Liver (tissue), 9 donors: ENCODE measurements around the gene SPTBN1. TPM values are rescaled to one million over a fixed set of nuclear protein-coding genes. Genes with fewer than 3 reads are reported as not detected.

Source experiments
- DNase-seq: peaks from one replicate; pipeline ENCODE4 v3.0.0-alpha.2; 2017; ENCODE audit warnings: low spot score
- H3K27ac ChIP-seq, 2 donors: one replicate each; pipeline ENCODE4 v1.7.0; 2013; ENCODE audit warnings: inconsistent platforms in 2 of 2, low read length in 2 of 2, control low read depth in 1 of 2, low read depth in 1 of 2, mild to moderate bottlenecking in 1 of 2
- H3K27me3 ChIP-seq, 4 donors: one replicate each; pipeline versions ENCODE4 v1.6.1 to v1.7.0; 2013; ENCODE audit warnings: low read length in 3 of 4, inconsistent platforms in 1 of 4, mild to moderate bottlenecking in 1 of 4, moderate library complexity in 1 of 4; ENCODE audit not compliant: control insufficient read depth in 4 of 4, insufficient read depth in 4 of 4
- H3K36me3 ChIP-seq, 4 donors: one replicate each; pipeline versions ENCODE4 v1.6.1 to v1.7.0; 2013; ENCODE audit warnings: low read length in 3 of 4, mild to moderate bottlenecking in 3 of 4, low read depth in 1 of 4, moderate library complexity in 1 of 4; ENCODE audit not compliant: control insufficient read depth in 4 of 4, insufficient read depth in 3 of 4
- H3K4me1 ChIP-seq, 4 donors: one replicate each; pipeline versions ENCODE4 v1.6.1 to v1.7.0; 2013; ENCODE audit warnings: low read length in 3 of 4, mild to moderate bottlenecking in 3 of 4, moderate library complexity in 1 of 4; ENCODE audit not compliant: control insufficient read depth in 4 of 4, insufficient read depth in 4 of 4
- H3K4me3 ChIP-seq, 3 donors: one replicate each; pipeline versions ENCODE4 v1.6.1 to v1.7.0; 2013; ENCODE audit warnings: low read length in 3 of 3, control low read depth in 1 of 3, low read depth in 1 of 3, mild to moderate bottlenecking in 1 of 3
- H3K9ac ChIP-seq, 2 donors: one replicate each; pipeline ENCODE4 v1.7.0; 2013; ENCODE audit warnings: low read length in 2 of 2, mild to moderate bottlenecking in 2 of 2, moderate library complexity in 2 of 2, control low read depth in 1 of 2, low read depth in 1 of 2
- H3K9me3 ChIP-seq, 4 donors: one replicate each; pipeline versions ENCODE4 v1.6.1 to v1.7.0; 2013; ENCODE audit warnings: low read length in 3 of 4; ENCODE audit not compliant: control insufficient read depth in 4 of 4
- EGR1 ChIP-seq, 2 donors: IDR thresholded peaks; 2 replicates each; pipeline ENCODE4 v1.6.1; 2016 to 2018; ENCODE audit warnings: antibody characterized with exemption in 2 of 2, low read depth in 2 of 2
- FOXA1 ChIP-seq: IDR thresholded peaks from 2 replicates; pipeline ENCODE4 v1.6.1; 2016; ENCODE audit warnings: antibody characterized with exemption
- FOXA2 ChIP-seq: IDR thresholded peaks from 2 replicates; pipeline ENCODE4 v1.6.1; 2016; ENCODE audit warnings: antibody characterized with exemption
- GABPA ChIP-seq, 2 donors: IDR thresholded peaks in 1 of 2; conservative IDR thresholded peaks in 1 of 2; 2 replicates each; pipeline ENCODE4 v1.6.1; 2016; ENCODE audit warnings: antibody characterized with exemption in 2 of 2, mild to moderate bottlenecking in 1 of 2, moderate library complexity in 1 of 2
- HNF4A ChIP-seq, 2 donors: conservative IDR thresholded peaks; 2 replicates each; pipeline ENCODE4 v1.6.1; 2016; ENCODE audit warnings: antibody characterized with exemption in 2 of 2, mild to moderate bottlenecking in 2 of 2
- HNF4G ChIP-seq: IDR thresholded peaks from 2 replicates; pipeline ENCODE4 v1.6.1; 2016; ENCODE audit warnings: antibody characterized with exemption
- JUND ChIP-seq, 2 donors: IDR thresholded peaks; 2 replicates each; pipeline ENCODE4 v1.6.1; 2016; ENCODE audit warnings: antibody characterized with exemption in 2 of 2
- NR2F2 ChIP-seq: IDR thresholded peaks from 2 replicates; pipeline ENCODE4 v1.6.1; 2016; ENCODE audit warnings: antibody characterized with exemption
- RAD21 ChIP-seq, 2 donors: IDR thresholded peaks; 2 replicates each; pipeline ENCODE4 v1.6.1; 2016; ENCODE audit warnings: antibody characterized with exemption in 2 of 2, mild to moderate bottlenecking in 2 of 2
- RXRA ChIP-seq, 2 donors: IDR thresholded peaks; 2 replicates each; pipeline ENCODE4 v1.6.1; 2017 to 2018; ENCODE audit warnings: antibody characterized with exemption in 2 of 2, mild to moderate bottlenecking in 1 of 2
- SP1 ChIP-seq: IDR thresholded peaks from 2 replicates; pipeline ENCODE4 v1.6.1; 2018; ENCODE audit warnings: antibody characterized with exemption, mild to moderate bottlenecking
- TAF1 ChIP-seq: conservative IDR thresholded peaks from 2 replicates; pipeline ENCODE4 v1.6.1; 2016; ENCODE audit warnings: antibody characterized with exemption, mild to moderate bottlenecking
- YY1 ChIP-seq: IDR thresholded peaks from 2 replicates; pipeline ENCODE4 v1.6.1; 2016; ENCODE audit warnings: antibody characterized with exemption, mild to moderate bottlenecking
- WGBS: extraction: QIAGEN DNeasy Blood & Tissue Kit; methylation state at CpG from one replicate; pipeline ENCODE4 v1.1.7; 2013; 5-methylcytosine and 5-hydroxymethylcytosine counted together
- polyA plus RNA-seq, 2 donors: library from polyadenylated mRNA; stranded (reverse) in 1 of 2; unstranded in 1 of 2; fragments of 200-250 nt in 1 of 2; fragments of >200 nt in 1 of 2; fragmentation: Nextera tagmentation in 1 of 2; extraction: Ambion mirVana in 1 of 2; gene quantifications; one replicate each; pipeline versions ENCODE4 v1.2.1 to v1.2.3, GENCODE V29; 2013 to 2015
- total RNA-seq, 2 donors: library from RNA; depleted of rRNA; stranded (reverse); fragments of >200 nt; gene quantifications; one replicate each; pipeline ENCODE4 v1.2.3, GENCODE V29; 2014
- TF ChIP-seq, protein P1 (sequence below): fragments of 150-350 bp; IDR thresholded peaks from 2 replicates; pipeline ENCODE4 v1.5.1; 2017; ENCODE audit warnings: improper control_type of control experiment, low read depth, low read length; ENCODE audit not compliant: missing input control
- TF ChIP-seq, protein P2 (sequence below): IDR thresholded peaks from 2 replicates; pipeline ENCODE4 v1.6.1; 2016; ENCODE audit warnings: antibody characterized with exemption
- TF ChIP-seq, protein P3 (sequence below): IDR thresholded peaks from 2 replicates; pipeline ENCODE4 v1.6.1; 2016; ENCODE audit warnings: antibody characterized with exemption, mild to moderate bottlenecking
- TF ChIP-seq, protein P4 (sequence below): IDR thresholded peaks from 2 replicates; pipeline ENCODE4 v1.6.1; 2016; ENCODE audit warnings: antibody characterized with exemption
- TF ChIP-seq, protein P5 (sequence below): IDR thresholded peaks from 2 replicates; pipeline ENCODE4 v1.6.1; 2016; ENCODE audit warnings: antibody characterized with exemption
- donor health status: healthy.
- donor health status: healthy.
- donor health status: healthy.
- donor health status: healthy.
- donor health status: healthy.

SPTBN1 gene
- total and polyA plus RNA-seq, 4 donors = 44.8 to 191 (median 75.9) TPM

DNA sequence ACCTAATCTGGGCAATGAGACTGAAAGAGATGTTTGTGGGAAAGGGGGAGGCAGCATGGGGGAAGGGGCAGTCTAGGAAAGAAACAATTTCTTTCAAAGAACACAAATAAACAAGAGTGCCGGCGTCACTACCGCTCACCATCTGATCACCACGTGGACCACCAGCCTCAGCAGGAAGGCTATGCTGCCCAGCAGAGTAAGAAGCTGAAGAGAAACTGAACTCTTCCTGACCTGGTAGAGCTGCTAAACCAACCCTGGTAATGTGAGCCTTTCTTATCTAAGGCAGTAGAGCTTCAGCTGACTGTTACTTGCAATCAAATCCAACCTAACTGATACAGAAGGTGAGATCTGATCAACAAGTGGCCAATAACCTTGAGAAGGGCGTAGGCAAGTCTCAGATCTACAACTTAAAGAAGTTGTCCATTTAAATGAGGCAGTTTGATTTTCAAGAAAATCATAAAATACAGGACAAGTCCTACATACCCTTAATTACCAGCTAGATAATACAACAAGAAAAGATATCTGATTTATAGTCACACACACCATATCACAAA, 44.2 kb upstream of the SPTBN1 start:
- Histone ChIP-seq H3K4me1 (no peaks in the 10 kb centered on the region), H3K9me3 (no peaks in the 10 kb centered on the region), H3K9ac (no peak overlapping the region), H3K27me3 (no peaks in the 10 kb centered on the region), H3K36me3 (no peaks in the 10 kb centered on the region), H3K4me3 (no peak overlapping the region), H3K27ac (no peak overlapping the region)
- 92% methylated on average over 5 of the region's 5 CpGs for WGBS
- no peak for DNase-seq
- no peak for TF ChIP-seq HNF4G
- no peak for TF ChIP-seq YY1
- TF ChIP-seq FOXA2 = no peak
- TF ChIP-seq RXRA (IDR thresholded peaks at IDR 0.05) = no peak
- no peak for TF ChIP-seq GABPA (IDR thresholded peaks at IDR 0.05 in 1 of 2, conservative IDR thresholded peaks at IDR 0.05 in 1 of 2)
- TF ChIP-seq, protein P1, sequence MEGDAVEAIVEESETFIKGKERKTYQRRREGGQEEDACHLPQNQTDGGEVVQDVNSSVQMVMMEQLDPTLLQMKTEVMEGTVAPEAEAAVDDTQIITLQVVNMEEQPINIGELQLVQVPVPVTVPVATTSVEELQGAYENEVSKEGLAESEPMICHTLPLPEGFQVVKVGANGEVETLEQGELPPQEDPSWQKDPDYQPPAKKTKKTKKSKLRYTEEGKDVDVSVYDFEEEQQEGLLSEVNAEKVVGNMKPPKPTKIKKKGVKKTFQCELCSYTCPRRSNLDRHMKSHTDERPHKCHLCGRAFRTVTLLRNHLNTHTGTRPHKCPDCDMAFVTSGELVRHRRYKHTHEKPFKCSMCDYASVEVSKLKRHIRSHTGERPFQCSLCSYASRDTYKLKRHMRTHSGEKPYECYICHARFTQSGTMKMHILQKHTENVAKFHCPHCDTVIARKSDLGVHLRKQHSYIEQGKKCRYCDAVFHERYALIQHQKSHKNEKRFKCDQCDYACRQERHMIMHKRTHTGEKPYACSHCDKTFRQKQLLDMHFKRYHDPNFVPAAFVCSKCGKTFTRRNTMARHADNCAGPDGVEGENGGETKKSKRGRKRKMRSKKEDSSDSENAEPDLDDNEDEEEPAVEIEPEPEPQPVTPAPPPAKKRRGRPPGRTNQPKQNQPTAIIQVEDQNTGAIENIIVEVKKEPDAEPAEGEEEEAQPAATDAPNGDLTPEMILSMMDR = no peak
- no peak for TF ChIP-seq SP1
- TF ChIP-seq, protein P2, sequence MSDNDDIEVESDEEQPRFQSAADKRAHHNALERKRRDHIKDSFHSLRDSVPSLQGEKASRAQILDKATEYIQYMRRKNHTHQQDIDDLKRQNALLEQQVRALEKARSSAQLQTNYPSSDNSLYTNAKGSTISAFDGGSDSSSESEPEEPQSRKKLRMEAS = no peak
- TF ChIP-seq FOXA1 = no peak
- TF ChIP-seq EGR1 (IDR thresholded peaks at IDR 0.05; ENCODE audit: low read depth in 2 of 2) = no peak
- TF ChIP-seq HNF4A (conservative IDR thresholded peaks at IDR 0.05) = no peak
- TF ChIP-seq, protein P3, sequence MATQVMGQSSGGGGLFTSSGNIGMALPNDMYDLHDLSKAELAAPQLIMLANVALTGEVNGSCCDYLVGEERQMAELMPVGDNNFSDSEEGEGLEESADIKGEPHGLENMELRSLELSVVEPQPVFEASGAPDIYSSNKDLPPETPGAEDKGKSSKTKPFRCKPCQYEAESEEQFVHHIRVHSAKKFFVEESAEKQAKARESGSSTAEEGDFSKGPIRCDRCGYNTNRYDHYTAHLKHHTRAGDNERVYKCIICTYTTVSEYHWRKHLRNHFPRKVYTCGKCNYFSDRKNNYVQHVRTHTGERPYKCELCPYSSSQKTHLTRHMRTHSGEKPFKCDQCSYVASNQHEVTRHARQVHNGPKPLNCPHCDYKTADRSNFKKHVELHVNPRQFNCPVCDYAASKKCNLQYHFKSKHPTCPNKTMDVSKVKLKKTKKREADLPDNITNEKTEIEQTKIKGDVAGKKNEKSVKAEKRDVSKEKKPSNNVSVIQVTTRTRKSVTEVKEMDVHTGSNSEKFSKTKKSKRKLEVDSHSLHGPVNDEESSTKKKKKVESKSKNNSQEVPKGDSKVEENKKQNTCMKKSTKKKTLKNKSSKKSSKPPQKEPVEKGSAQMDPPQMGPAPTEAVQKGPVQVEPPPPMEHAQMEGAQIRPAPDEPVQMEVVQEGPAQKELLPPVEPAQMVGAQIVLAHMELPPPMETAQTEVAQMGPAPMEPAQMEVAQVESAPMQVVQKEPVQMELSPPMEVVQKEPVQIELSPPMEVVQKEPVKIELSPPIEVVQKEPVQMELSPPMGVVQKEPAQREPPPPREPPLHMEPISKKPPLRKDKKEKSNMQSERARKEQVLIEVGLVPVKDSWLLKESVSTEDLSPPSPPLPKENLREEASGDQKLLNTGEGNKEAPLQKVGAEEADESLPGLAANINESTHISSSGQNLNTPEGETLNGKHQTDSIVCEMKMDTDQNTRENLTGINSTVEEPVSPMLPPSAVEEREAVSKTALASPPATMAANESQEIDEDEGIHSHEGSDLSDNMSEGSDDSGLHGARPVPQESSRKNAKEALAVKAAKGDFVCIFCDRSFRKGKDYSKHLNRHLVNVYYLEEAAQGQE = no peak
- no peak for TF ChIP-seq NR2F2
- TF ChIP-seq, protein P4, sequence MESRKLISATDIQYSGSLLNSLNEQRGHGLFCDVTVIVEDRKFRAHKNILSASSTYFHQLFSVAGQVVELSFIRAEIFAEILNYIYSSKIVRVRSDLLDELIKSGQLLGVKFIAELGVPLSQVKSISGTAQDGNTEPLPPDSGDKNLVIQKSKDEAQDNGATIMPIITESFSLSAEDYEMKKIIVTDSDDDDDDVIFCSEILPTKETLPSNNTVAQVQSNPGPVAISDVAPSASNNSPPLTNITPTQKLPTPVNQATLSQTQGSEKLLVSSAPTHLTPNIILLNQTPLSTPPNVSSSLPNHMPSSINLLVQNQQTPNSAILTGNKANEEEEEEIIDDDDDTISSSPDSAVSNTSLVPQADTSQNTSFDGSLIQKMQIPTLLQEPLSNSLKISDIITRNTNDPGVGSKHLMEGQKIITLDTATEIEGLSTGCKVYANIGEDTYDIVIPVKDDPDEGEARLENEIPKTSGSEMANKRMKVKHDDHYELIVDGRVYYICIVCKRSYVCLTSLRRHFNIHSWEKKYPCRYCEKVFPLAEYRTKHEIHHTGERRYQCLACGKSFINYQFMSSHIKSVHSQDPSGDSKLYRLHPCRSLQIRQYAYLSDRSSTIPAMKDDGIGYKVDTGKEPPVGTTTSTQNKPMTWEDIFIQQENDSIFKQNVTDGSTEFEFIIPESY = no peak
- TF ChIP-seq RAD21 (IDR thresholded peaks at IDR 0.05) = no peak
- TF ChIP-seq TAF1 = no peak
- TF ChIP-seq, protein P5, sequence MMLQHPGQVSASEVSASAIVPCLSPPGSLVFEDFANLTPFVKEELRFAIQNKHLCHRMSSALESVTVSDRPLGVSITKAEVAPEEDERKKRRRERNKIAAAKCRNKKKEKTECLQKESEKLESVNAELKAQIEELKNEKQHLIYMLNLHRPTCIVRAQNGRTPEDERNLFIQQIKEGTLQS = no peak
- TF ChIP-seq JUND (IDR thresholded peaks at IDR 0.05) = no peak
